HG02938 (cell line): ENCODE results near the gene FHOD3.

Experiments
- ATAC-seq: cut with Tn5 transposase; IDR thresholded peaks from one replicate; pipeline ENCODE4 v1.9.1; 2021; ENCODE audit warnings: mild to moderate bottlenecking, moderate library complexity; ENCODE audit not compliant: unreplicated experiment

FHOD3 gene

GRCh38 chr18:36297417-36298125 lies at the start of gene FHOD3:
Gene FHOD3 (plus strand): TSS chr18:36297713. CDS start chr18:36297836, 123 bp downstream.
- peak; percentile 45 for ATAC-seq

DNA sequence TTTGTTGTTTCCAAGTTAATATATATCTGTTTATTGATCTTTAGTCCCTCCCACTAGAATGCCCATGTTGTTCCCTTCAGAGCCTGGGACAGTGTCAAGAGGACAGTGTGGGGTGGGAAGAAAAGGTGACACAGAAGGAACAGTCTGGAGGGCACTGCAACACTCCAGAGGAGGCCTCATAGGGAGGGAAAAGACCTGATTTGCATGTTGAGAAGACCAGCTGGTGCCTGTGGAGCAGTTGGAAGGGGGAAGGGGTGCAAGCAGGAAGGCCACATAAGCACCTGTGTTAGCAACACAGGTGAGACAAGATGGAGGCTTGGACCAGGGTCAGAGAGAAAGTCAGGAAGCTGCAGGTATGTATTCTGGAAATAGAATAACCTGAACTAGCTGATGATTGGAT lies 48.1 kb upstream of the FHOD3 start:
- ATAC-seq: no peak

DNA sequence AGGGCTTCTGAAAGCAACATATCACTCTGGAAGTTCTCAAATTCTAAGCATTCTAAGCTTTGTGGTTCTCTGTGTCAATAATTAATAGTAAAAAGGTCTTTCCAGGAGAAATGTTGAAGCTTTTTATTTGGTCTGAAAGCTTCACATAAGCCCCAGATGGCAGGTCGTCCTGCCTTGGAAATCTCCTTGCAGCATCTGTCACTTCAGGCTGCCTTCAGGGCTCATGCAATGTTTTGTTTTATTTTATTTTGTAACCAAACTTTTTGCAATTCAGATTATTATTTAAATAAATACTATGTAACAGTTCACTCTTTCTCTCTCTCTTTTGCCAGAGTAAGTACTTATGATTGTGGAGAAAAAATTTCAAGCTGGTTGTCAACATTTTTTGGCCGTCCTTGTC lies 46.7 kb upstream of the FHOD3 start:
- no peak for ATAC-seq

GRCh38 chr18:36255072-36255698 lies 42.3 kb upstream of the FHOD3 start:
- ATAC-seq: no peak

DNA sequence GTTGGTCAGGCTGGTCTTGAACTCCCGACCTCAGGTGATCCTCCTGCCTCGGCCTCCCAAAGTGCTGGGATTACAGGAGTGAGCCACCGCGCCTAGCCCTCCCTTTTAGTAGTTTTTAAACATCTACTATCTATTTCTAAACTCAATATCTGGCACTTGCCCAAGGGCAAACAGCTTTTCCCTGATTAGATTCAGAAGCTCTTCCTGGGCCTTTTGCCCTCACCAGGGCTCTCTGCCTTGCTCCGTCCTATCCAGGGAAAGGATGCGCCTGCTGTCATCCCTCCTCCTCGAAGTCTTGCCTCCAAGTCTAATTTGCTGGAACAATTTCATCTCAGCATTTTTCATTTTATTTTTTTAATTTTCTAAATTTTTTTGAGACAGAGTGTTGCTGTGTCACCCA lies 41.4 kb upstream of the FHOD3 start:
- ATAC-seq: no peak

GRCh38 chr18:36262971-36263370 lies 34.5 kb upstream of the FHOD3 start:
- no peak for ATAC-seq

- ATAC-seq: no peak
Measured at GRCh38 chr18:36264283-36264682, 33.2 kb upstream of the FHOD3 start.

DNA sequence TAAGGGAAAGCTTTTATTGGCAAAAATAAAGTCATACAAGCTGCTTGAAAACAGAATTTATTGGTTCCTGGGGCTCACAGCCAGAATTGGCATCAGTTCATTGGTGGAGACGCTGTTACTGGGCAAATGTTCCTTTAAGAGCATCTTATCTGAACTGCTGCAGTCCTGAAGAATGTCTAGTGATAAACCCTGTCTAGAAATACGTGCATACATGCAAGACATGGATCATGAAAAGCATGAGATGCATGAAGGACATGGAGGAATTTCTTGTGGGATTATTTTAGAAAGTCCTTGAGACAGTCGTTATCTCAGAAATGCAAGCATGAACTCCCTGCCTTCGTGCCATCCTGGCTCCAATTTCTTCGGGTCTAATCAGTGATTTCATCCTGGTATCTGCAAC lies 32.5 kb upstream of the FHOD3 start:
- ATAC-seq: no peak

GRCh38 chr18:36269157-36269556 lies 28.4 kb upstream of the FHOD3 start:
- ATAC-seq: no peak

GRCh38 chr18:36271153-36271552 lies 26.4 kb upstream of the FHOD3 start:
- ATAC-seq: no peak

DNA sequence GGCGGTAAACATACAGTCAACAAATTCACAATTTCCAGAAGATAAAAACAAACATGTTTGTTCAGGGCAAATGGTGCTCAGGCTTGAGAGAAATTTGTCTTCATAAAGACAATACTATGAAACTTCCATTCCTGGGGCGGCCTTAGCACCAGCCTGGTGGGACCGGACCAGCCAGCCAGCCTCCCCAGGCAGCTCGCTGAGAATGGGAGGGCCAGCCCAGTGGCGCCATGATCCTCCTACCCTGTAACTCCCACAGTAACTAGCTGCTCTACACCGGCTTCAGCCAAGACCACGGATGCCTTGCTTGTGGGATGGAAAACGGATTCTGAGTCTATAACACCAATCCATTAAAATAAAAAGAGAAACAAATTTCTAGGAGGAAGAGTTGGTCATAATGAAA lies 24.2 kb upstream of the FHOD3 start:
- no peak for ATAC-seq

DNA sequence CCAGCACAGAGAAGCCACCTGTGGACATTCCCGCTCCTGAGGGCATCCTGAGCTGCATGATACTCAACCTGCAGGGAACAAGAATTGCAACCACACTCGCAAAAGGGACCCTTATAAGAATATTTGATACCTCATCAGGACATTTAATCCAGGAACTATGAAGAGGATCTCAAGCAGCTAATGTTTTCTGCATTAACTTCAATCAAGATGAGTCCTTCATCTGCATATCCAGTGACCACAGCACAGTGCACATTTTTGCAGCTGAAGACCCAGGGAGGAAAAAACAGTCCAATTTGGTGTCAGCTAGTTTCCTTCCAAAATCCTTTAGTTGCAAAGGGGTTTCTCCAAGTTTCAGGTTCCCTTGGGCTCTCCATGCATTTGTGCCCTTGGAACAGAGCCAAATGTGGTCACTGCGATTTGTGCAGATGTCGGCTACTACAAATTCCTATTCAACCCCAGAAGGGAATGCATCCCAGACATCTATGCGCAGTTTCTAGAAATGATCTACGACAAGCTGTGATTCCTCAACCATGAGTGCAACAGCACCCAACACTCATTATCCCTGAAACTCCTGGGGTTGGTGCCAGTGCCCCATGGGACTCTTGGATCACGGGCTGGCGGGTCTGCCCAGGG lies 23.3 kb upstream of the FHOD3 start:
- no peak for ATAC-seq

GRCh38 chr18:36275561-36275960 lies 22.0 kb upstream of the FHOD3 start:
- ATAC-seq: no peak

GRCh38 chr18:36279001-36279400 lies 18.5 kb upstream of the FHOD3 start:
- no peak for ATAC-seq

DNA sequence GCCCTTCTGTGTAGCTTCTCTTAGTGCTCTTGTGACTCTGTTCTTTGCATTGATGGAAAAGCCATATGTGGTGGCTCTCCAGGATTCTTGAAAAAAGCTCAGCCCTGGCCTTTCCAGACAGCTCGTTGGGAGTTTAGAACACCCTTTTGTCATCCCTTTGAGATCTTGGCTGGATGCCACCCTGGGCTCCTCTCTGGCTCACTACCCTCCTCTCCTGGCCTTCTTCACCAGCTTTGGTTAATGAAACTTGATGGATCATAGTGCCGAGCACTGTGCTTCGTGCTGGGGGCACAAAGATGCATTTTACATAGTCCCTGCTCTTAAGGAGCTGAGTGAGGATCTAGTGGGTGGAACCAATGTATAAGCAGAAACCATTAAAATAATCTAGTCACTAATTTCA lies 15.6 kb upstream of the FHOD3 start:
- ATAC-seq: no peak

- ATAC-seq: no peak
Measured at GRCh38 chr18:36283448-36283847, 14.1 kb upstream of the FHOD3 start.

GRCh38 chr18:36284268-36284667 lies 13.2 kb upstream of the FHOD3 start:
- ATAC-seq: no peak

GRCh38 chr18:36284671-36285295 lies 12.7 kb upstream of the FHOD3 start:
- no peak for ATAC-seq

DNA sequence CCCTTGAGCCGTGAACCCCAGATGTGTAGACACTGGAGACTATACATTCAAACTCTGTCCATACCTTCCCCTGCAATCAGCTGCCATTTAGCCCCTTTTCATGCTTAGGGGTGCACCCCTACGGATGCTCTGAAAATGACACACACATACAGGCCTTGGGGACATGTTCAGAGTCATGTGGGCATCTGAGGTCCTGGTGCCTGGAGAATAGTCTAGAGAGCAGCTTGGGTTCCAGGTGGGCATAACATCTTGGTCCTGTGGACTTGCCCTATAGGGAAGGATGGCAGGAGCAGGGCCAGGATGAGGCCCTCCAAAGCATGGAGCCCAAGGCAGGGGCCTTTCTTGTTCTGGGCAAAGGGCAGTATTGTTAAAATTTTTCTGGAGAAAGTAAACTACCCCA lies 9.9 kb upstream of the FHOD3 start:
- no peak for ATAC-seq

- no peak for ATAC-seq
Measured at GRCh38 chr18:36288689-36289088, 8.8 kb upstream of the FHOD3 start.

GRCh38 chr18:36294031-36294430 lies 3.5 kb upstream of the FHOD3 start:
- no peak for ATAC-seq

DNA sequence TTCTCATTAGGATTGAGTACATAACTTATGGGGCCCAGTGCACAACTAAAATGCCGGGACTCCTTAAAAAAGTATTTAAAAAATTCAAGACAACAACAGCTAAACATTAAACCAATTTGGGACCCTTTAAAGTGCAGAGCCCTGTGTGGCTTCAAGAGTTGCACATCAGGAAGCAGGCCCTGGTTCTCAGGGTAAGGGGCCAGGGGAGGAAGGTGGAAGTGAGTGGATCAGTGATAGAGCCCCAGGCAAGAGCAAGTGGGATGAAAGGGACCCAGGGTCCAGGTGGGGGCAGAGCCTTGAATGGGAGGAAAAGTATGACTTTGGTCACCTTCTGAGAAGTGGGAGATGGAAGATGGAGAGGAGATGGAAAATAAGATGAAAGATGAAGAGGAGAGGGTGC lies 2.3 kb upstream of the FHOD3 start:
- ATAC-seq: no peak
